Stimulated activated CD8-positive, alpha-beta memory T cell treated with anti-CD3 and anti-CD28 coated beads, Interleukin-2, amount 100 ng/mL, for 48 hours (primary cell): ENCODE data around the gene RPS18.
"Not testable (repeated sequence)": the region's sequence is repeated elsewhere in the genome, so short reads cannot be mapped to it uniquely, and the experiment has no call there.

Experiments
- DNase-seq, 2 donors: peaks; one replicate each; pipeline ENCODE4 v3.0.0-alpha.2; 2020; ENCODE audit warnings: low read depth in 2 of 2

RPS18 gene

DNA sequence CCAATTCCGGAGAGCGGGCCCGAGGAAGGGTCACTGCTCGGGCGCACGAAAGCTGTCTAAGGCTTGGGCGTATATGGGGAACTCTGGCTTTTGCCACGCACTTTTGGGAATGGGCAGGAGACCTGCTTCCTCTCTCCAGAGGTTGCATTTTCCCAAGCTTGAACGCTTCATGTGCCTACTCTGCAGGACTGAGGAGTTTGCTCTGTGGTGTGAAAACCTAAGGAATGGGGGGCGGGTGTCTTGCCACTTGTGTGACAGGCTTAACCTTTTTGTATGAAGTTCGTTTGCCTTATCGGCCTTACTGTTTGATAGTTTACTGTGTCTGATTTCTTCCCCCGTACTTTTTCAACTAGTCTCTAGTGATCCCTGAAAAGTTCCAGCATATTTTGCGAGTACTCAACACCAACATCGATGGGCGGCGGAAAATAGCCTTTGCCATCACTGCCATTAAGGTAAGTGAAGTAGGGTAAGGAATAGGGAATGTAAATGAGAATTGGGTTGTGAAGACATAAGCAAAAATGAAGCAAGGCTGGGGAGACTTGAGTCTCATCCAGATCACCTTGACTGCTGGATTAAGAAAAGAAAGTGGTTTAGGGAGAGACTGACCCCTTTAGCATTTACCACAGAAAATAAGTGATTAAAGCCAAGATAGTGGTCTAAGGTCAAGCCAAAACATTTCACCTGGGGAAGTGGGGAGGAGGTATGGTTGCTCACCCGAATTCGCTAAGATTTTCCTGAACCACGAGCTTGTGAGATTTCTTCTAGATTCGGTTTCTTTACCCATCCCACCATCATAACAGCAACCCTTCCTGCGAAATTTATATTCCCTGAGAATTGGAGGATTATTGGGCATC, 627 bp downstream of the RPS18 start:
- DNase-seq = no peak

DNA sequence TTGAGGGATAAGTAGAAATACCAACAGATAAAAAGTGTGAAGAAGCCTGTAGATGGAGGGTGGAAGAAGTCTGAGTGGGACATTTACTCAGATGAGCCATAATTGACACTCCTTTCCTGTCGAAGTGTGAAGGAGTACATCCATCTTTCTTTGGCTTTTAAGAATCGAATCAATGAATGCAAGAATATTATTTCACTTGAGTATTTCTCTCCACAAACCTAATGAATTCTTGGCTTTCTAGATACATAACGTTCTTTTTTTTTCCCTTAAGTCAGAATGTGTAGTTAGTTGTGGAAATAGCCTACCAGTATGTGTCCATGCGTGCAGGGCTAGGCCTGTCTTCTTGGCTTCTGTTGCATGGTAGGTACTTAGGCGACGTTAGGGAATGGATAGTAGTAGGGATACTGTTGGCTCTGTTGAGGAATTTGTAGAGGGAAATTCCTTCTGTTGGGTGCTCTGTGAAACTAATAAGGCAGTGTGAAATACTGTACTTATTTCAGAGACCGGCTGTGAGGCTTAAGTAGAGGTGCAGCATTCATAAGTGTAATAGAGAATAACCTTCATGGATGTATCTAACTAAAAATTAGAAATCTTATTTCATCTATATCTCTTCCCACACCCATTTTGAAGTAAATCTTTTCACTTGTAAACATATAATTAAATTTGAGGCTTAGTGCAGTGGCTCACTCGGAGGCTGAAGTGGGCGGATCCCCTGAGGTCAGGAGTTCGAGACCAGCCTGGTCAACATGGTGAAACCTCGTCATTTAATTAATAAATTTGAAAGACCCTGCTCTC, 1.5 kb downstream of the RPS18 start:
- no peak for DNase-seq

DNA sequence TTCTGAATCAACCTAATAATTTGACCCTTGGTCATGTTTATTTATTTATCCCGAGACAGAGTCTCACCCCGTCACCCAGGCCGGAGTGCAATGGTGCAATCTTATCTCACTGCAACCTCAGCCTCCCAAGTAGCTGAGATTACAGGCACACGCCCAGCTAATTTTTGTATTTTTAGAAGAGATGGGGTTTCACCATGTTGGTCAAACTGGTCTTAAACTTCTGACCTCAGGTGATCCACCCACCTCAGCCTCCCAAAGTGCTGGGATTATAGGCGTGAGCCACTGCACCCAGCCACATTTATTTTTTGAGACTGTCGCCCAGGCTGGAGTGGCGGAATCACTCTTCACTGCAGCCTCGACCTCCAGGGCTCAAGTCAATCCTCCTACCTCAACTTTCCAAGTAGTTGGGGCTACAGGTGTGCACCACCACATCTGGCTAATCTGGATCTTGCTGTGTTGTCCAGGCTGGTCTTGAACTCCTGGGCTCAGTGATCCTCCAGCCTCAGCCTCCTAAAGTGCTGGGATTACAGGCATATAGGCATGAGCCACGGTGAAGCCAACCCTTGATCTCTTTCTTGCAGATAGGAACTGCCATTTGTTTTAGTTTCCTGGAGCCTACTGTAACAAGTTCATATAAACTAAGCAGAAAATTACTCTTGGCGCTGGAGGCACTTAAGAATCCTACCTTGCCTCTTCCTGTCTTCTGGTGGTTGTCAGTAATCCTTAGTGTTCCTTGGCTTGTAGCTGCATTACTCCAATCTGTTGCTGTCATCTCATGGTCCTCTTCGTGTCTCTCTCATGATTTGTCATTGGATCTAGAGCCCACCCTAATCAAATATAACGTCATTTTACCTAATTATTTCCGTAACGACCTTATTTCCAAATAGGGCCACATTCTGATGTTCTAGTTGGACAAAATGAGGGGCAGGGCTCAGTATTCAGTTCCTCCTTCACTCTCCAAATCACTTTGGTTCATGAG, 2.3 kb downstream of the RPS18 start:
- no peak for DNase-seq

DNA sequence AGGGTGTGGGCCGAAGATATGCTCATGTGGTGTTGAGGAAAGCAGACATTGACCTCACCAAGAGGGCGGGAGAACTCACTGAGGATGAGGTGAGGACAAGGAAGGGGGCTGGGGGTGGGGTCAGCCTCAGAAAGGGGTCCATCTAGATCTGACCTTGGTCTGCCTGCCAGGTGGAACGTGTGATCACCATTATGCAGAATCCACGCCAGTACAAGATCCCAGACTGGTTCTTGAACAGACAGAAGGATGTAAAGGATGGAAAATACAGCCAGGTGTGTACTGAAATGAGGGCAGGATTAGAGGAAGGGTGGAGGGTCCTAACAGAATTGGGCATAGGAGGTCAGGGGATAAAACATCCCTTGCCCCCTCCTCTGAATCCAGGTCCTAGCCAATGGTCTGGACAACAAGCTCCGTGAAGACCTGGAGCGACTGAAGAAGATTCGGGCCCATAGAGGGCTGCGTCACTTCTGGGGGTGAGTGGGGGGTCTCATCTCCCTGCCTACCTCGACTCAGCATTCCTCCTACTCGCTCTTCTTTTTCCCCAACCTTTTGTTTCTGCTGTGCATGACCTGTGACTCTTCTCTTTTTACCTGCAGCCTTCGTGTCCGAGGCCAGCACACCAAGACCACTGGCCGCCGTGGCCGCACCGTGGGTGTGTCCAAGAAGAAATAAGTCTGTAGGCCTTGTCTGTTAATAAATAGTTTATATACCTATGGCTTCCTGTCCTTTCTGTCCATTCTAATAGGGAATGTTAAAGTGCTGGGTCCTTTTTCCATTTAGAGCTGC, 4.1 kb downstream of the RPS18 start:
- DNase-seq = not testable (repeated sequence)

DNA sequence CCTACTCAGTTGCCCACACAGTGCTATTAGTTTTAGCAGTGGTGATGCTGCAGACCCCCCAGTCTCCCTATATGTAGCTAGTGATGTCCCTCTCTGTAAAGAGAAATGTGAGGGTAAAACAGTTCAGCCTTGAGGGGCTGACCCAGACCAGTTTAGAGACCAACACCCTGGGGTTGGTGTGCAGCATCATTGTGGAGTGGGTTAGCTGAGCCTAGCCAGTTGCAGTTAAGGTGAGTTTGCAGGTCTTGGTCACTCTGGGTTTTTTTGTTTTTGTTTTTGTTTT, 4.6 kb downstream of the RPS18 start:
- no peak for DNase-seq

DNA sequence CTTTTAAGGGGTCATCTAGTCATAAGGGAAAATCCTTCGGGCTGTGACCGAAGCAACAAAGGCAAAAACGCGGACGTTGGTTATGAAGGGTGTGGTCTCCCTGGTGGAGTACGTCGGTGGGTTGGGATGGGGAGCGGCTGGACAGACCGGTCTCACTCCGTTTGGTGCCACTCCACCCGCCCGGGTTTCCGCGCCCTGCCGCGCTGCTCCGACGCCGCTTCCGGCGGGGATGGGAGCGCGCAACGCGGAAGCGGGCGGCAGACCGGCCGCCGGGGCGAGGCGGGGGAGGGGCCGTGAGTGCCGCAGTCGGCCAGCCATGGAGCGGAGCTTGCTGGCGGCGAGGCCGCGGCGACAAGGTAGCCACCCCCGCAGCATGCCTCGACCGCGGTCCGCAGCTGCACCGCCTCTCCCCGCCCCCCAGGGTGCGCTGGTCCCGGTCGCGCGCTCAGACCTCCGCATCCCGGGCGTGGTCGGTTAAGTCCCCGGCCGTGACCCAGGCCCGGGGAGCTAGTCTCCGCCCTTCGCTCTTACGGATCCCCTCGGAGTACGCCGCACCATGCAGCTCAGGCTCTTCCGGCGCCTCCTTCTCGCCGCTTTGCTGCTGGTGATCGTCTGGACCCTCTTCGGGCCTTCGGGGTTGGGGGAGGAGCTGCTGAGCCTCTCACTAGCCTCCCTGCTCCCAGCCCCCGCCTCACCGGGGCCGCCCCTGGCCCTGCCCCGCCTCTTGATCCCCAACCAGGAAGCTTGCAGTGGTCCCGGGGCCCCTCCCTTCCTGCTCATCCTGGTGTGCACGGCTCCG, 5.2 kb downstream of the RPS18 start, which contains the start of gene B3GALT4:
B3GALT4 (plus strand) TSS at position 260 of the 799 bp plus-strand sequence; CDS start at position 557, 297 bp downstream.
- peak; percentile 71 to 76 for DNase-seq

DNA sequence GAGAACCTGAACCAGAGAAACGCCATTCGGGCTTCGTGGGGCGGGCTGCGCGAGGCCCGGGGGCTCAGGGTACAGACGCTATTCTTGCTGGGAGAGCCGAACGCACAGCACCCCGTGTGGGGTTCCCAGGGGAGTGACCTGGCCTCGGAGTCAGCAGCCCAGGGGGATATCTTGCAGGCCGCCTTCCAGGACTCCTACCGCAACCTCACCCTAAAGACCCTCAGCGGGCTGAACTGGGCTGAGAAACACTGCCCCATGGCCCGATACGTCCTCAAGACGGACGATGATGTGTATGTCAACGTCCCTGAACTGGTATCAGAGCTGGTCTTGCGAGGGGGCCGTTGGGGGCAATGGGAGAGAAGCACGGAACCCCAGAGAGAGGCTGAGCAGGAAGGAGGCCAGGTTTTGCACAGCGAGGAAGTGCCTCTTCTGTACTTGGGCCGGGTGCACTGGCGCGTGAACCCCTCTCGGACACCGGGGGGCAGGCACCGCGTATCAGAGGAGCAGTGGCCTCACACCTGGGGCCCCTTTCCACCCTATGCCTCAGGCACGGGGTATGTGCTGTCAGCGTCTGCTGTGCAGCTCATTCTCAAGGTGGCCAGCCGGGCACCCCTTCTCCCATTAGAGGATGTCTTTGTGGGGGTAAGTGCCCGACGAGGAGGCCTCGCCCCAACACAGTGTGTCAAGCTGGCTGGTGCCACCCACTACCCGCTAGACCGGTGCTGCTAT, 6.0 kb downstream of the RPS18 start:
- peak in 1 of 2 donors; percentile 24 for DNase-seq

DNA sequence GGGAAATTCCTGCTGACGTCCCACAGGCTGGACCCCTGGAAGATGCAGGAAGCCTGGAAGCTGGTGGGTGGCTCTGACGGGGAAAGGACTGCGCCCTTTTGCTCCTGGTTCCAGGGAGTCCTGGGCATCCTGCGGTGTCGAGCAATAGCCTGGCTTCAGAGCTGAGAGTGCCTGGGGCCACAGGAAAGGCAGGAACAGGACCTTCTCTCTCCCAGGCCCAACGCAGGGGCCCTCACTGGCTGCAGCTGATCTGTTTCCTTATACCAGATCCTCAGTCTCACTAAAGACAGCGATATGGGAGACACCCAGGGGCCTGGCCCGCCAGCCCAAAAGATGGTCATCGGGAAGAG, 6.5 kb downstream of the RPS18 start:
- no peak for DNase-seq

DNA sequence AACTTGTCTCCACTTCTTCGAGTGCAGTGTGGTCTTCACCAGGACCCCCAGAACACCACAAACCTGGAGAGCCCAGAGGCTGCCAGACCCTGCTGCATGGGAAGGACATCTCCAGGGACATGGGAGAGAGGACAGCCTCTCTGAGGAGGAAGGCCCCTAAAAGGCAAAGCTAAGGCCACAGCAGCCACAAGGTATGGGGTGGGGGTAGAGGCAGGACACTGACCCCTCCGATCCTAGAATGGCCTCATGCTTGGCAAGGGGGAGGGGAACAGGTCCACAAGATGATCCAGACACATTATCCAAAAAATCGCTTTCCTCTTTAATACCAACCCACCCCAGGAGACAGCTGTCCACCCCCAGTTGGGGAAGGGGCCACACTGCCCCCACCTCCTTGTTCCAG, 6.9 kb downstream of the RPS18 start:
- DNase-seq = no peak

DNA sequence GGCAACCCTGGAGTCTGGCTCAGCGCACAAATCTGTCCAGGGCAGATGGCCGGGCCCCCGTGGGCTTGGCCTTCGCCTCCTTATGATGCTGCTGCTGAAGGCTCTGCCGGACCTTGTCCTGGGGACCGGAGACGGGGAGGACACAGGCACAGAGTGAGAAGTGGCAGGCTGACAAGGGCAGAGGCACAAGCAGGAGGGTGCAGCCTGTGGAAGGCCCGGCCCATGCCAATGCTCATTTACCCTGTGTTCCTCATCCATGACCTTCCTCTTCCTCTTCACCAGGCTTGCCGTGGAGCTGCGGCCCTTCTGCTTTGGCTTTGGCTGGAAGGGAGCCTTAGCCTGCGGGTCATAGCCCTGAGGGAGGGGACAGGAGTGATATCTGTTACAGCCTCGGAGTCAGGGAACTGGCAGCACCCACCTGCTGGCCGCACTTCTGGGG, 7.4 kb downstream of the RPS18 start:
- DNase-seq = no peak

DNA sequence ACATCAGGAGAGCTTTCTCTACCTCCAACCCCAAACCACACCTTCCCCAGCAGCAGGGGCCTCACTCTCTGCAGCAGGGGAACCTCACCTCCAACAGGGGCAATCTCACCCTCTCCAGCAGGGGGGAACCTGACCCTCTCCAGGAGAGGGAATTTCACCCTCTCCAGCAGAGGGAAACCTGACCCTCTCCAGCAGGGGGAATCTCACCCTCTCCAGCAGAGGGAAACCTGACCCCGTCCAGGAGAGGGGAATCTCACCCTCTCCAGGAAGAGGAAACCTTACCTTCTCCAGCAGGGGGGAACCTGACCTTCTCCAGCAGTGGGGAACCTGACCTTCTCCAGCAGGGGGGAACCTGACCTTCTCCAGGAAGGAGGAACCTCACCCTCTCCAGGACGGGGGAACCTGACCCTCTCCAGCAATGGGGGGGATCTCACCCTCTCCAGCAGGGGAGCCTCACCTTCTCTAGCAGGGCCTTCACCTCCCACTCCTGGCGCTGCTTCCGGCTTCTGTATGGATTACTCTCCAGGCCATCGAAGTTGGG, 8.2 kb downstream of the RPS18 start:
- DNase-seq = no peak

DNA sequence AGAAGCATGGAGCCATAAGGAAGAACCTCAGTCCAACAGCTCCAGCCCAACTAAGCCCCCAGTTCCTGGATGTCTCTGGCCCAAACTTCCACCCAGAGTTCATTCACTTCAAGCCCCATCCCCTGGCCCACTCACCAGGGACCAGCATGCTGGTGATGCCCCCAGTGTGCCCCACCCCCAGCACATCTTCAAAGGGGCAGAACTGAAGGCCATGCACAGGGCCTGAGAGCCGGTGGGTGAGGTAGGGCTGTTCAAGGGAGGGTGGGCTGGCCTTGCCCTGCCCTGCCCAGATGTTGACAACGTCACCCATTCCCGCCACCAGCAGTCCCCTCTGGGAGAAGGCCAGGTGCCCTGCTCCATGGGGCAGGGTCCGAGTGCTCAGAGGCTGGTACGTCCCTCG, 8.7 kb downstream of the RPS18 start:
- no peak for DNase-seq

DNA sequence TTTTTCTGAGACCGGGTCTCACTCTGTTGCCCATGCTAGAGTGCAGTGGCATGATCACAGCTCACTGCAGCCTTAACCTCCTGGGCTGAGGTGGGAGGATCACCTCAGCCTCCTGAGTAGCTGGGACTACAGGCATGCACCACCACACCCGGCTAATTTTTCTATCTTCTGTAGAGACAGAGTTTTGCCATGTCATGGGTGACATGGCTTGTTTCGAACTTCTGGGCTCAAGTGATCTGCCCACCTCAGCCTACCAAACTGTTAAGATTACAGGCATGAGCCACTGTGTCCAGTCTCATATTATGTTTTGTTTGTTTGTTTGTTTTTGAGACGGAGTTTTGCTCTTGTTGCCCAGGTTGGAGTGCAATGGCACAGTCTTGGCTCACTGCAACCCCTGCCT, 13.3 kb downstream of the RPS18 start:
- not testable (repeated sequence) for DNase-seq

DNA sequence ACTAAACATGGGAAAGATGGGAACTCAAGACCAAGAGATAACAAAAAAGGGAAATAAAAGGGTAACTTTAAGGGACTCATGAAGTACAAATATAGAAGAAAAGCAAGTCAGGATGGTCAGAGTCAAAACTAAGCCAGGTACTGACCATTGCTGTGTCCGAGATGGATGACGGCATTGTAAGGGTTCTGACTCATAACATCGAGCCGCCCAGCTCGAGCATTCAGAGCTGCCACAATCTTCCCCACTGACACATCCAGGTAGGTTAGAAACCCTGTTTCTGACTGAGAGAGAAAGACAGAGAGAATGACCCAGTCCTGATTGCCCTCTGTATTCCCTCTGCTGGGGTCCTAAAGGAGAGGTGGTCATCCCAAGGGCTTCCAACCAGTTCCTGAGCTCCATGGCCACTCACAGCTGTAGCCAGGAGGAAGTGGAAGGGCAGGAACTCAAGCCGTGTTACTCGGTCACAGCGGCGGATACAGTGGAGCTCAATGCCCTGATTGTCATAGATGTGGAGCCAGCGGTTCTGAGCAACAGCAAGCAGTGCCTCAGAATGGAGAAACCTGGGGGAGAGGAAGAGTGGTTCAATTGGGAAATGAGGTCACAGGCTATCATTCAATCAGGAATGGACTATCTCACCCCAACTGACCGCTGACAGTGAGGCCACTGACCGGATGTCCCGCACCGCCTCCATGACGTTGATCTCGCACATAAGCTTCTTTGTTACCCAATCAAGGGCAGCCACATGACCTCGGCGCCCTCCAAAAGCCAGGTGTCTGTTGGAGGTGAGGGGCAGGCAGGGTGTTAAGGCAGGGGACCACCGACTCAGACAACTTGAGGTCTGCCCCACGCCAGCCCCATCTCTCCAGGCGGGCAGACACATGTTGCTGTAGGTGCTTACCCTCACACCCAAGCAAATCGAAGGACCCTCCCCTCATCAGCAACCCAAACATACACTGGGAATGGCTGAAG, 15.4 kb downstream of the RPS18 start:
- DNase-seq = no peak

DNA sequence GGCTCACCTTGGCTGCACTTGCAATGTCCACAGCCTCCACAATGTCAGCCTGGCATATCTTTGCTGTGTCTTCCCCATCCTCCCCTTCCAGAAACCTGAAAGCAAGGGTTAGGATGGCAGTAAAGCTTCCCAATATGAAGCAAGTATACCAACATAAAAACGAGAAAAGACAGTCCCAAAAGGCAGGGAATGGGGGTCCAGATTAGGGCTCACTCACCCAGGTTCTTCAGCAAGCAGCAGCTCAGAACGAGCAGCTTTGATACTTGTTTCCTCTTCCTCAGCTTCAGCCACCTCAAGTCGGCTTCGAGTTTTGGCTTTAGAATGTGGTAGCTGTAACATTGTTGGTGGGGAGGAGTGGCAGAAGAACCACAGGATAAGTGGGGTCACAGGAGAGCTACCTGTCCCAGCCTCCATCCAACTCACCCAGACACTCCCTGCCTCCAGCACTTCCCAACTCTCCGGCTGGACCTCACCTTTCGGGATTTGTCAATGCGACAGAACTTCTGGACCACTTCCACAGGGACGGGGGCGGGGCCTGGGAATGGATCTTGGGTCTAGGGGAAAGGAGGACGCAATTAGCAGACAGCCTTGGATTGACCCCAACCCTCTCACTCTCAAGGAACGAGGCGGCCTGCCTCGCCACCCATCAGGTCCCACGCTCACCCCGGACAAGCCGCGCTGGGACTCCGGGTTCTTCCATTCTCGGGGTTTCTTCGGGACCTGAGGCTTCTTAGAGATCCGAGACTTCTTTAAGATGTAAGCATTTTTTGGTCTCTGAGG, 16.5 kb downstream of the RPS18 start:
- no peak for DNase-seq

DNA sequence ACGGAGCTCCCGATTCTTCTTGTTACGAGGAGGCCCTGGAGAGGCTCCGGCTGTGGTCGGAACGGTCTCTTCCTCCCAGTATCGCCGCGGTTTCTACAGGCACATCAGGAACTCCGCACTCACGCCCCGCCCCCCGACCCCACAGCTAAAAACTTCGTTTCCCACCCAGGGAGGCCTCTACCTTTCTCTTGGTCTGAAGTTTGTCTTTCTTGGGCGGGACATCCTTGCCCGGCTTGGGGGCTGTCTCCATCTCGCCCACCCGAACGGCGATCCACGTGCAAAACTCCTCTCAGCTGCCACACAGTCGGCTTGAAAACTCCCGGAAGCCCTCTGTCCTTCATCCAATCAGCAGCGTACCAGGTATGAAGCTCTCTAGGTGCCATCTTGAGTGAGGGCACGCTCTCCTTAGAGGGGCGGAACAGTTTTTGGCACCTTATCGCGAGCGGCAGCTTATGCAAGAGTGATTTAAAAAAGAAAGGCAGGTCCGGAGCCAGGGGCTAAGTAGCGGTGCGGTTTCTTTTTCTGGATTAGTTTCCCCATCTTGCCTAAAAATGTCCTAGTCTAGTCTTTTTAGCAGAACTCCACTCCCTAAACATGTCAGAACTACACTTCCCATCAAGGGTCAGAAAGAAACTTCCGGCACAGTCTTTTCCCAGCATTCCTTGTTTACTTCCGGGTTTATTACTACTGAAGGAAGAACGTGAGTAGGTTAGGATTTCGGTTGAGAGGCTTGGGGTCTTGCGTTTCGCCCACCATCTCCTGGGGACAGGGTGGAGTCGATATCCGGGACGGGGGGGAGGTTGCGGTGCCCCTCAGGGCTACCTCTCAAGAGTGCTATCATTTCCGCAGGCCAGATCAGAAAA, 17.3 kb downstream of the RPS18 start, which contains the start of the genes PFDN6 and WDR46:
PFDN6 (plus strand) TSS at position 681 of the 863 bp plus-strand sequence. CDS start 256 bp downstream, outside the sequence.
WDR46 (minus strand) TSS at position 319 of the 863 bp plus-strand sequence; CDS start at position 250, 69 bp downstream.
- DNase-seq = peak; percentile 49 to 66
